GM19193 (cell line): Measurements from ENCODE around the gene NLGN1.

Experiments
- POLR2A ChIP-seq: IDR thresholded peaks from 4 replicates; pipeline ENCODE4 v1.6.1; 2011; ENCODE audit not compliant: insufficient read depth, insufficient read length; ENCODE audit errors: extremely low read depth

NLGN1 gene

GRCh38 chr3:174268061-174268460 is 870.5 kb downstream of the NLGN1 start:
- no peak for TF ChIP-seq POLR2A

GRCh38 chr3:174268586-174268985 is 871.0 kb downstream of the NLGN1 start:
- TF ChIP-seq POLR2A: no peak

GRCh38 chr3:174270841-174271240 is 873.3 kb downstream of the NLGN1 start:
- TF ChIP-seq POLR2A: no peak

DNA sequence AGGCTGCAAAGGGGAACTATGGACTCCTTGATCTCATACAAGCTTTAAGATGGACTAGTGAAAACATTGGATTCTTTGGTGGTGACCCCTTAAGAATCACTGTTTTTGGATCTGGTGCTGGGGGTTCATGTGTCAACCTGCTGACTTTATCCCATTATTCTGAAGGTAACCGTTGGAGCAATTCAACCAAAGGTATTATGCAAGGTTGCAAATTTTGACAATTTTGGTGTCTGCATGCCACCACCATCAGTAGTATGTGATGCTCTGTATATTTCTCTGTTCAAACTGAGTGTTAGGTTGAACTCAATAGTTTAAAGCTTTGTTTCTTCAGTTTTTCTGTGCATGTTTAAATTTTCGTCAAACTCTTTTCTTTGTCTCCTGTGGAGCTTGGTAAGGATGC is 877.8 kb downstream of the NLGN1 start:
- no peak for TF ChIP-seq POLR2A

DNA sequence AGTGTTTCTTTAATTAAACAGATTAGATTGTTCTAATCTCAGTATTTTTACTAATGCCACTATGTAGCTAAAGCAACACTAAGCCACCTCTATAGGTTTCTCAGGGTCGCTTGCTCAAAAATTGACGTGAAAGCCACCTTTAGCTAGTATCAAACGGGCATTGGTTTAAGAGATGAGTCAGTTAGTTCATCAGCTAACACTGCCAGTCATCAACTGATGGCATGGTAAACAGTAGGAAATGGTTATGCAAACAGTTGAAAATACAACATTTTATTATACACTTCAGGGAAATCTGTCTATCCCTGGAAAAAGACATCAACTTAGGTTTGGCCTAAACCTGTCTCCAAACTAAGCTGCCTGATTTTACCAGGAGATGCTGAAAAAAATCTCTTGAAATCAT is 879.3 kb downstream of the NLGN1 start:
- no peak for TF ChIP-seq POLR2A

DNA sequence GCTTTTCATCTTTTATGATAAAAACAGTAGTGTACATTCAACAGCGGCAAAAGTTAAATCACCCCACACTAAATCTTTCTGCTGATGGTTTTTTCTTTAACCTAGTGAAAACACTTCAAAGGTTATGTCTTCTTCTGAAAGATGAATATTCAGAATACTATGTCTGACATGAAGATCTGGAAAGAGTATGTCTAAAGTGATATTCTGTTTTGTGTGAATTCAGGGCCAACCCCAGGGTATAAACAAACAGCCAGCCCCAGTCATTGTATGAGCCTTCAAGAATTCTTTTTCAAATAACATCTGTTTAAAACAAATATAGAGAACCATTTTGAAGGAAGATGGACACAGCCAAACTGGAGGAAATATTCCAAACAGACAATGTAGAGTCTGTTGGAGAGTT is 880.5 kb downstream of the NLGN1 start:
- TF ChIP-seq POLR2A: no peak

- no peak for TF ChIP-seq POLR2A
Observed at GRCh38 chr3:174280186-174280585, 882.6 kb downstream of the NLGN1 start.

DNA sequence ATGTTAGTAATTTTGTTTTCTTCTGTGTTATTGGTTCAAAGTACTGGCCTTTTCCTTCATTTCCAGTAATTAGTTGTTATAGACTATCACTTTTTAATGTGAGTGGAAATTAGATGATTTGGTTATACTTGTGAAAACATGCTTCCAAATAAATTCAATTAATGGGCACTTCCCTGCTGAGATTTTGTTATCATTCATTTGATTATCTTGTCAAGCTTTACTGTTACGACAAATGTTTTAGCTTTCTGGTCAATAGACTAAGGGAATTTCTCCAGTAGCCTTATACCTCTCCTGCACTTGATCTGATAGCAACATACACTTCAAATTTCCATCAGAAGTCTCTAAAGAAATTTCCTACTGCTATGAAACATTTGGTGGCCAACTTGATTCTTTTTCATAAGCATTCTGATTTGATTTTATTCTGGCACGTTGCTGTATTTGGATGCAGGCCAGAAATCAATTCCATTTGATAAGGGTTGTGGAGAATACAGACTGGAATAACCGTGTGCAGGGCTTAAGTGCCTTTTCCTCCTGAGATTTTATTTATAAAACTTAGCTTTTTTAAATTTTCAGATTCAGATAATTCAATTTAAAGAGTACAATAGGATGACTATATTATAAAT is 887.8 kb downstream of the NLGN1 start:
- TF ChIP-seq POLR2A: no peak

DNA sequence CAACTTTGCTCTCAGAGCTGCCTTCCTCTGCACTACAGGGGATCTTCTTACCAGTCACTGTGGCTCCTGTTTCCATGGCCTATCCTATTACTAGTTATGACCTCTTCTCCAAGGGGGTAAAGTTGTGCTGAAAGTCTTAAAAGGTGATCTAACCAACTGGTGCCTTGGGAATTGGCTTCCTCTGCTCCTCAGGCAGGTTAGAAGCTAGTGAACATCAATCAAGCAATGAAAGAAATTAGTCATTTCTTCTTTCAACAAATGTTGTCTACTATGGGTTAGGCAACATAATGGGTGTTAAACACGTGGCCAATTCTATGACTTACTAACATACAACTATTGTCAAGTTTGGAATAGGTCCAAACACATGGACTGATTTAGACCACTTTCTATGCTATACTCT is 890.2 kb downstream of the NLGN1 start:
- no peak for TF ChIP-seq POLR2A

DNA sequence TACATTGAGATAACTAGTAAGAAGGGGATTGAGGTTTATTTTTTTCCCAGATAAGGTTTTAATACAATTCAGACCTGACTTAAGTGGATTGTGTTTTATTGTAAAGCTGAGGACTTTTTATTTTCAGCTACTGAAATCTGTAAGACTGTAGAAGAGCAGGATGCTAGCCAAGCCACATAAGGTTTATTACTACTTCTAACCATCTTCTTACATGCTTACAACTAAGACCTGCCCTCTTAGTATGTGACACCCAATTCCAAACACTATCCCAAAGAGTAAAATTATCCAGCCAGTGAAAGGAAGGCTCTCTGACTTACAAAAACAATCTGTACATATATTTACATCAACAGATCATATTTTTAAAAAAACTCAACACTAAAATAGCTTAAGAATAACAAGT is 897.1 kb downstream of the NLGN1 start:
- TF ChIP-seq POLR2A: no peak

- TF ChIP-seq POLR2A: no peak
Observed at GRCh38 chr3:174295306-174296092, 898.0 kb downstream of the NLGN1 start.

DNA sequence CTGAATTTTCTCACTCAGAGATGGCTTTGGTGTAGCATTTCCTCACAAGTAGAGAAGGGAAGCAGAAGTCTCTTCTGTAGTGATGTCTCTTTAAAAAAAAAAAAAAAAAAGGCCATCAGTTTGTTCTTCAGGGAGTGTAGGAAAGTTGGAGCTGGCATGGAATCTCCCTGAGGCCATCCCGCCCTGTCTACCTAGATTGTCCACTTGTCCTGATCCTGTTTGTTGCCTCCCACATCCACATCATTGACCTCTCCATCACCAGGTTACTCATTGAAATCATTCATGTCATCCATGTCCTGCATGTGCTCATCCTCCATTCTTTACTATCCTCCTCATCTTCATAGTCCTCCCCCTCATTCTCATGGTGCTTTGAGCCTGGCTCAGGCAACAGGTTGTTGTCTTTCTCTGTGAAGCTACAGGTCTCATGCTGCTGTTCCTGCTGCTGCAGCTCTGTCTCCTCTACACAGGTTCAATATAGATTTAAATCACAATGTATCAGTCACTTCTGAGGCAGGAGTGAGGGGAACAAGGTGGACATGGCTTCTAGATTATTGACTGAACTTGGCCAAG is 905.3 kb downstream of the NLGN1 start:
- TF ChIP-seq POLR2A: no peak

- no peak for TF ChIP-seq POLR2A
Observed at GRCh38 chr3:174303907-174304560, 906.5 kb downstream of the NLGN1 start.

DNA sequence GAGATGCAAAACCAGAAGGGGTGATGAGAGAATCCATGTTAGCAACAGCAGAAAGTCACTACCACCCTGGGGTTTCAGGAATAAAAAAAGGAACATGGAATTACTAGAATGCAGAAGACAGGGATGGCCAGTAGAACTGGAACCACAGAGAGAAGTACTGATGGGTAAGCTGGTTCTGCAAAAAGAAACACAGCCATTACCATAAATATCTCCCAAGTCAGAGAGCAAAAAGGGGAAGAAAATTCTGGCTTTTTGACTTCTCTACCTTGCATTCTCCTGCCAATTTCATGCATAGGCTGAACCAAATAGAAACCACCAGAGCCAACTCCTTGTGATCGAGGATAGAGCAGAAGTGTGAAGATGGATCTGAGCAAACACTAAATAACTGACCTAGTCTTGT is 911.2 kb downstream of the NLGN1 start:
- no peak for TF ChIP-seq POLR2A

GRCh38 chr3:174310475-174310983 is 913.0 kb downstream of the NLGN1 start:
- TF ChIP-seq POLR2A: no peak
